Stimulated activated CD8-positive, alpha-beta memory T cell treated with anti-CD3 and anti-CD28 coated beads, Interleukin-4, amount 100 ng/mL, for 48 hours (primary cell): ENCODE results near the gene SFXN1.

ENCODE experiments used
- DNase-seq: peaks from one replicate; pipeline ENCODE4 v3.0.0-alpha.2; 2020

SFXN1 gene

DNA sequence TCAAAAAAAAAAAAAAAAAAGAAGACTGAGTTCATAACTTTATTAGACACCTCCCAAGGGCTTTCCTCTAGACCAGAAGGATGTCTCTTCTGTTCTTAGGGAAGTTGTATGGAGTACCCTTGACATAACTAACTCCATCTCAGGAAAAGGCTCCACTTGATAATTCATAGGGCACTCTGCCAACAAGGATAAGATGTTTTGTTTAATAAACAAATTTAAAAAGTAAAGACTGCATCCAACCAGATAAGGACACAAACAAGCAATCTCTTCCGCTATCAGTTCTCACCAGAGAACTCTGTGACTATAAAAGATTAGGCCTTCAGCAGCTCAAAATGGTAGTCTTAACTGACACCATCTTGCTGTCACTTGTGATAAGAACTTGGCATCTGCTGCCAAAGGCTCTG is 65.8 kb downstream of the SFXN1 start:
- DNase-seq: no peak

DNA sequence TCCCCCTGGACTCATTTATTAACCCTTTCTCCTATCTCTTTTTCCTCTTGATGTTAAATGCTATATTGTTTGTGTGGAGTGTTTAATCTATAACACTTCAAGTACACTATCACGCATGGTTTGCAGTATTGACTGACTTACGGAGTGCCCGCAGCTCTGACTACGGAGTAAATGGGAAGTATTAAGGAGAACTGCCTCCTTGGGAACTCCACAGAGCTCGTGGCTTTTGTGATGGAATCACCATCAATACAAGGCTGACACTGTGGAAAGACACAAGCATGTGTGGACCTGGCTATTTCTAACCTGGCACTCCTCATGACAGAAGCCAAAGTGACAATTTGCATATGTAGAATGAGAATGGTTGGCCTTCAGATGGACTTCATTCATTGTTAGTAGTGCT is 66.2 kb downstream of the SFXN1 start:
- DNase-seq: no peak

DNA sequence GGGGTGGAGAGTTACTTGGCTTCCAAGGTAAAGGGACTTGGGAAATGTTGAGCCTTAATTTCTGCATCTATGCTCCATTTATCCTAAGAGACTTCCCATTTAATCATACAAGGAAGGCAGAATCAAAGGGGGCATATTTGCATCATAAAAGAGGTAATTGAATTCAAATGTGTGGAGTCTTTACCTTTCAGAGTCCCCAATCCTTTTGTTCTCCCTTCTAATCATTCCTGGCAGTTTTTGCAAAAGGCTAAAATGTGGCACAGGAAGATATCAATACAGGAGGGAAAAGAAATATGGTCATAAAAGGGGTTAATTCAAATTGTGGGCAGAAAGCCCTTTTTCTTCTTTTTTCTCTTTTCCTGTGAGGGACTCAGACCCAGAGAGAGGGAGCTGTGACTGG is 69.5 kb downstream of the SFXN1 start:
- DNase-seq: no peak

DNA sequence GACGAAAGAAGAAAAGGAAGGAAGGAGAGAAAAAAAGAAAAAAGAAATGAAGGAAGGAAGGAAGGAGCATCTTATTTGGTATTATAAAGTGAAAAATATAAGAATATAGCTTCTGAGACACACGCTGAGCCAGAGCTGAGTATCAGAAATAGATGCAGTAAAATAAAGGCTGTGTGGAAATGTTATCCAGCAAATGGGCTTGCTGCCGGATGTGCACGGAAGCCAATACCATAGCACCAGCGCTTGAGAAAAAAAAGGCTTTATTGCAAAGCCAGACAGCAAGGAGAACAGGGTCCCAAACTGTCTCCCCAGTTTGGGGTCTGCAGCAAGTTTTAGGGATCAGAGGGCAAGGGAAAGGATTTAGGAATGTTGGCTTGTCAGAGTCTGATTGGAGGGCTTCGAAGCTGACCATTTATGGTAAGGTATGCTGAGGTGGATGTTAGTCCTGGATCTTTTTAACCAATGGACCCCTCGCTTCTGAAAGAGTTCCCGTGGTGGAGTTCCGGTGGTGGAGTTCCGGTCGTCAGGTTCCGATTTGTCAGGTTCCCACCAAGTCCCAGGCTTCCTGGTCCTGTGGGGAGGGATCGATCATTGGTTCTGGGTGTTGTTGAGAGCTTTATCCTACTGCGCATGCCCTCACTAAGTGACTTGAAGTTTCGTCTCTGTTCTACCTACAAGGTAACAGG is 70.4 kb downstream of the SFXN1 start:
- no peak for DNase-seq

DNA sequence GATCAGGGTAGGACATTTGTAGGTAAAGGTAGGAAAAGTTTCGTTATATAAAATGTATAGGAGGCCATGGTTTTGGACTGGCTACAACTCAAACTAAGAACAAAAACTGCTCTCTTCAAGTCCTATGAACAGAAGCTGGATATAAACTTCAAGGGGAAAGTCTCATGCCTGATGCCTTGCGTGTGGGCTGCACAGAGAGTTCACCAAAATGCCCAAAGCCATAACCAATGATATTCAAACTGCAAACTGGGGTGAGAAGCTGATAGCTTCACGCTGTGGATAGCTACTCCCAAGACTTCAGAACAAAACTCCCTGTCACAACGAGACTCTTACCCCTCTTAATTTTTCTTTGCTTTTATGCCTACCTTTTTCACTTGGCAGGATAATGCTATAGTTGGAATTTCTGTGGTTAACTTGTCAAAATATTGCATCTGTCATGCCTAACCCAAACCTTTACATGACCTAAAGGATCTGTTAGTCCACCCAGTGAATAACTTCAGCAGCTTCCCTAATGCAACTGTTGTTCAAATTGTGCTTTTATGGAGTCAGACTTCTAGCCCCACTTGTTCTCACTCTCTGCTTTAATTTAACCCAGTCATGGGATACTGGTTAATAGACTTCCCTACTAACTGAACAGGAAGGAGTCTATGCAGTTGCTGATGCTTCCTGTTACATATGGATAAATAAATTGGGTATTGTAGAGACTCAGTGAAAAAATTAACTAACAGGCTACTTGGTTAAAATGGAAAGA is 71.9 kb downstream of the SFXN1 start:
- DNase-seq: no peak

DNA sequence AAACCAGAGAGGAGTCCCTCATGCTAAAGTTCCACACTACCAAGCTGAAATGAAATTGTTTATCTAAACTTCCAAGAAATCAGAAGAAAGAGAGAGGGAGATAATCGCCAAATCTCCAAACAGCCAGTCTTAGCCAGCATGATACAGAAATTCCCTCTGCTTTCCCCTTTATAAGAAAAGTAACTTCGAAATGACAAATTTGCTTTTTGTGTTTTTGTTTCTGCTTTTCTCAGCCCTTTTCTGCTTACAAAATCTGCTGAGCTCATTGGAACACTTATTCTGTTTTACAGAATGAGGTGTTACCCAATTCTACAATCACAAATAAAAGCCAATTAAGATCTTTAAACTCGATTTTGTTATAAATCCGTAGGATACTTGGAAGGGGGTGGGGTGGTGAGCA is 72.9 kb downstream of the SFXN1 start:
- DNase-seq: no peak

DNA sequence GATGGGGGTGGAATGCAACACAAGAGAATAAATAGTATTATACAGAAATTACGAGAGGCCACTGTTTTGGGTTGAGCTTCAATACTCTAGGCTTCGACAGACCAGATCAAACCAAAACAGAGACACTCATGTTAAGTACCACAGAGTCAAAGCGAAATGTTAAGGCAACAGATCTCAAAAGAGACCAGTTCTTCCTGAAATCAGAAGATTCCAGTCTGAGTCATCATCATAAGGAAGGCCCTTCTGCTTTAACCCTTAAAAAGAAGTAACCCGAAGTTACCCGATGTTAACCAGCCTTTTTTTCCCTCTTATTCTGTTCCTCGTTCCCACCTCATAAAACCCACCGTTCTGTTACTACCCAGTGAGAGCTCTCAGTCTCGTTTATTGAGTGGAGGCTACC is 75.9 kb downstream of the SFXN1 start:
- DNase-seq: no peak

DNA sequence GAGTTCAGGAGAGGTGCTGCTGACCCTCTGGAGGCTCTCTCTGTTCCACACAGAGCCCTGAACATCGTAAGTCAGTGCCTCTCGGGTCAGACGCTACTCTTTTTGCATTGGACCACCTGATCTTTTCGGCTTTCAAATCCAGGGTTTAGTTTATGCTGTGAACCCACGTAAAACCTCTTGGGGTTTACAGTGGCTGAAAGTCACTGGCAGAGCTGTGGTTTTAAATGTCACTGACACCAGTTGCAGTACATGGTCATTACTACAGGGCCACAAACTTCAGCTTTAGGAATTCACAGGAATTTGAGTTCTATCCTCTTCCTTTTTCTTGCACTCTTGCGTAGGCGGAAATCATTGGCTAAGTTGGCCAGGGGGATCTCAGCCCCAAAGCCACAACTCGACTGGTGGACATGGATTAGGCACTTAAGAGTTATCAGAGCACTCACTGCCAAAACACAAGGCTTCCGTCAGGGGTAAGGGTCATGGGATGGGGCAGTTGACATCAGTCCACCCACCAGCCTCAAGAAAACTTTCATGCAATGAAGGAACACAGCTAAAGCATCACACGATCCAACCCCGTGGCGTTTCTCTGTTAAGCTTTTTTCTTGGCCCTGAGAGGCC is 76.9 kb downstream of the SFXN1 start:
- no peak for DNase-seq

DNA sequence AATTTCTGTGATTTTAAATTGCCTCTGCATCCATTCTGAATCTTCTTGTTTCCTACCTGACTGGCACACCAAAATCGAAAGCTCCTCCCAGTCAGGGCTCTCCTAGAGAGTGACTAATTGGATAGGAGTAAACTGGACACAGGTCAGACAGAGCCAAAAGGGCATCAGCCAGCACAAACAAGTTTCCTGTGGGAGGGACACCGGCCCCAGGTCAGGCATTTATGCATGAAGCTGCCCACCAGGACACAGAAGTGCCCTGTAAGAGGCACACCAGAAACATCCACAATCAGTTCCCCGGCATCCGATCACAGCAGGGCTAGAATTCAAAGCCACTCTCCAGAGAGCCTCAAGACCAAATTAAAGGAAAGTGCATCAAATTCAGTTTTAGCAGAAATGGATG is 78.4 kb downstream of the SFXN1 start:
- DNase-seq: no peak

DNA sequence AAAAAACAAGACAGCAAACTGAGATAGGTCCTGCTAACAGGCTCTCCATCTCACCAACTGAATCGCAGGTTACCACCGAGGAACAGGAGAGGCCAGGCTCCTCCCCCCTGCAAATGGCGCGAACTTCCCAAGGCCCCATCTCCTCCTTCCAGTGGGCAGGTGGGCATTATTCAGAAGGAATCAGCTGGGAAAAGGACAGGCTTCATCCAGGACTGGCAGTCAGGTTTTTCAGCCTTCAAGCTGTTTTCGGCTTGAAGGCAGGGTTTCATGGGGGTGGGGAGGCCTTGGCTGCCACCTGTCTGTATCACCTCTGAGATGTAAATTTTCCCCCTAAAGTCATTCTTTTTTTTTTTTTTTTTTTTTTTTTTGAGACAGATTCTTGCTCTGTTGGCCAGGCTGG is 79.4 kb downstream of the SFXN1 start:
- no peak for DNase-seq

DNA sequence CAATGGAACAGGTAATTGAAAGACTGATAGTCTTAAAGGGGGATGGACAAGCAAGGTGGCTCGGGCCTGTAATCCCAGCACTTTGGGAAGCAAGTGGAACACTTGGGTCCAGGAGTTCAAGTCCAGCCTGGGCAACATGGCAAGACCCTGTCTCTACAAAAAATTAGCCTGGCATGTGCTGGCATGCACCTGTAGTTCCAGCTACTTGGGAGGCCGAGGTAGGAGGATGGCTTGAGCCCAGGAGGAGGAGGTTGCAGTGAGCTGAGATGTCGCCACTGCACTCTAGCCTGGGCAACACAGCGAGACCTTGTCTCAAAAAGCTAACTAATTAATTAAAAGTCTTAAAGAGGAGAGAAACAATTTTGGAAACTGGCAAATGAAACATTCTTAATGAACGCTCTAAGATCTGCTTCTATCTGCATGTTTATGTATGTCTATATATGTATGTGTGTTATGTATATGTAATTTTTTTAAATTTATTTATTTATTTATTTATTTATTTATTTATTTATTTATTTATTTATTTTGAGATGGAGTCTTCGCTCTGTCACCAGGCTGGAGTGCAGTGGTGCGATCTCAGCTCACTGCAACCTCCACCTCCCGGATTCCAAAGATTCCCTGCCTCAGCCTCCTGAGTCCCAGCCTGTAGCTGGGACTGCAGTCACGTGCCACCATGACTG is 80.6 kb downstream of the SFXN1 start:
- no peak for DNase-seq

DNA sequence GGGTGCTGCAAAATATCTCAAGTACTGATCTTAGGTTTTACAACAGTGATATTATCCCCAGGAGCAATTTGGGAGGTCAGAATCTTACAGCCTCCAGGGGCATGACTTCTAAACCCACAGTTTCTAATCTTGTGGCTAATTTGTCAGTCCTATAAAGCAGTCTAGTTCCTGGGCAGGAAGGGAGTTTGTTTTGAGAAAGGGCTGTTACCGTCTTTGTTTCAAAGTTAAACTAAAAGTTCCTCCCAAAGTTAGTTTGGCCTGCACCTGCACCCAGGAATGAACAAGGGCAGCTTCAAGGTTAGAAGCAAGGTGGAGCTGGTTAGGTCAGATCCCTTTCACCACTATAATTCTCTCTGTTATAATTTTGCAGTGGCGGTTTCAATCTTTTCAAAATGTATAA is 81.7 kb downstream of the SFXN1 start:
- no peak for DNase-seq

DNA sequence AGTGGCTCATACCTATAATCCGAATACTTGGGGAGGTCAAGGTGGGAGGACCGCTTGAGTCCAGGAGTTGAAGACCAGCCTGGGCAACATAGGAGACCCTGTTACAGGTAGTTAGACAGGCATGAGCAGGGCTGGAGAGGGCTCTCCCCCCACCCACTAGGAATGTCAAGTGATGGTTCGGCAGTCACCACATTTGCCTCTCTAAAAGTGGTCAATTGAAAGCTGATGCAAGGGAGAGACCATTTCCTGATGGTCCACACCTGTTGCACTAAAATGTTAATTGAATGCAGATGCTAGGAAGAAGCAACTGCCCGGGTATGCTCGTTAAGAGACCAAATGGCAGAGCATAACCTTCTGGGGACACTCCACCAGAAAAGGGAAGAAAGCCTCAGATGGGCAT is 82.7 kb downstream of the SFXN1 start:
- no peak for DNase-seq

DNA sequence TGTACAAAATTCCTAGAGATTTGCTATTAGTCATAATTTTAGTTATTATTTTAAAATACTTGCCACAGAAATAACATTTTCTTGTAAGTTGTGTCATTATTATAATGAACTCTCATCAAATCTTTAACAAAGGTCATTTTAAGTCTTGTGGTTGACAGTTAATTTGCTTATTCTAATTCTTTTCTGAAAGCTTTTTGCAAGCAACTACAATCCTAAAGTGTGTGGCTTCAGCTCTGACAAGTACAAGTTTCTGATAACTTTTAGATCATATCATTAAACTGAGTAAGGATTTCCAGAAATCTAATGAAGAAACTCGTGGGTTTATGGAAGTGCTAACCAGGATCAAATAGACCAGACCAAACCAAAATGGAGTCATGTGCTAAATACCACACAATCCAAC is 86.4 kb downstream of the SFXN1 start:
- DNase-seq: no peak

DNA sequence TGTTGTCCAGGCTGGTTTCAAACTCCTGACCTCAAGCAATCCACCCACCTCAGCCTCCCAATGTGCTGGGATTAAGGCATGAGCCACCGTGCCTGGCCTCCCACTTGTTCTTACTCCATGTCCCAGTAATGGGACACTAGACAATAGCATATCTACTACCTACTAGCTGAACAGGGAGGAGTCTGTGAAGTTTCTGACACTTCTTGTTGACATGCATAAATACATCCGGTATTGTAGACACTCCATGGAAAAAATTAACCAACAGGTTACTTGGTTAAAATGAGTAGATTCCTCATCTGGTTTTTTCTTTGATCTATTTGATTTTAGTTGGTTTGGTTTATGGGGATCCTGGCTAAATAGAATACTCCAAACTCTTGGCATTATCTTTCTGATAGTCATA is 88.3 kb downstream of the SFXN1 start:
- no peak for DNase-seq

DNA sequence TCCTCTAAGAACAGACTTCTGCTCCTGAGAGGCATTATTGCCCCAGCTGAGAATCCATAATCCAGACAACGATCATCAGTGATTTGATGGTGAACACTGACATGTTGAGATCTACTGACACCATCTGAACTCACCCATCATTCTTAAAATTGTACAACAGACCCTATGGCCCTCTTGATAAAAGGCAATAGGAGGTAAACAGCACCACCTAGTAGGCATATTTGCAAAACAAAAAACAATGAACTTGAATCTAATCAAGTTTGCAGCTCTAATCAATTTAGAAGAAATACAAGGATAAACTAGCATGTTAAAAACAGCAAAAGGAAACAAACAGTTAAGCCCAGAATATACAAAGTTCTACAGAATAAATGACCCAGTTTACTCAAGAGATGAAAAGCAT is 89.6 kb downstream of the SFXN1 start:
- no peak for DNase-seq

DNA sequence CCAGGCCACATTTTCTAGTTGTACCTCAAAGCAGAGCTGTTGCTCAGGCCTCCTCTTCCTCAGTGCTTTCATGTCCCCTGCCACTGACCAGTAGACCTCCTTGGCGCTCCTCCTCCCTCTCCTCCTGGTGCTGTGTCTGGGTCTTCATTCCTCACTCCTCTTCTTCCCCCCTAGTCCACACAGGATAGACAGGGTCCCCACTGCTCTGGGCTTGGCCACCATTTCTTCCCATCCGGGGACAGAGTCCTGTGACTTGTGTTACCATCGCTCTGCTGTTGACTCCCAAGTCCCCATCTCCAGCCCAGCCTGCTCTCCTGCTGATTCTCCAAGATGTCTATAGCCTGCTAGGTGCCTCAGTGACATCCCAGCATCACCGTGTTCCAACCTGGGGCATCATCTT is 91.3 kb downstream of the SFXN1 start:
- DNase-seq: no peak

DNA sequence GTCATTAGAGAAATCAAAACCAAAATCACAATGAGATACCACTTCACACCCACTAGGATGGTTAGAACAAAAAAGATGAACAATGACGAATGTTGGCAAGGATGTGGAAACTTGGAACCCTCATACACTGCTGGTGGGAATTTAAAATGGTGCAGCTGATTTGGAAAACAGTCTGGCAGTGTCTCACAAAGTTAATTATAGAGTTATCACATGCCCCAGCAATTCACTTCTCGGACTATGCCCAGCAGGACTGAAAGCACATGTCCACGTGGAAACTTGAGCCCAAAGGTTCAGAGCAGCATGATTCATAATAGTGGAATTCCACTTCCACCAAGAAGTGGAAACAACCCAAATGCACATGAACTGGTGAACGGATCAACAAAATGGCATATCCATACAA is 94.5 kb downstream of the SFXN1 start:
- no peak for DNase-seq

DNA sequence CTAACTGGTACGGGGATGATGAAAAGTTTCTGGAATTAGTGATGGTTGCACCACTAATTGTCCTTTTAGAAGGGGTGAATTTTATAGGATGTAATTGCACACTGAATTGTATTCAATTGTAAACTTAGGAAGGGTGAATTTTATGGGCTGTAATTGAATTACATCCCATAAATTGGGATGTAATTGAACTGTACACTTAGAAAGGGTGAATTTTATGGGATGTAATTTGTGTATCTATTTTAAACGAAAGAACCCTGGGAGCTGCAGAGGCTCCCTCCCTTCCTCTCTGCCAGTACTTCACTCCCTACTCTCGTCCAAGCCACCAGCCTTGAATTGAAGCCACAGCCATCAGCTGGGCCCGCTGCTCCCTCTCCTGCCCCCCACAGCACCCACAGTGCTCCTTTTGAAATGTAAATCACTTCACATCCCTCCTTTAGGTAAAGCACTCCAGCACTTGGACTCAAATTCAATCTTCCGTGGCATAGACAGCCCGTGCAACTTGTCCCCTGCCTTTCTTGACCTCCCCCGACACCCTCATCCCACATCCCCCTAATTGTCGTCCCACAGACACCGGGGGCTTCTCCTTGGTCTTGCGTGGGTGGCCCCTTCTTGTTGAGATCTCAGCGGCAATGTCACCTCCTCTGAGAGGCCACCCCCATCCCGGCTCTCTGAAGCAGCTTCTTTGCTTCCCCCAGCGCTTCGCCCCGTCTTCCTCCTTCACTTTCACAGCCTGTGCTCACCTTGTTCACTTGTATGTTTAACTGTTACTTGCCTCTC is 95.3 kb downstream of the SFXN1 start:
- no peak for DNase-seq

DNA sequence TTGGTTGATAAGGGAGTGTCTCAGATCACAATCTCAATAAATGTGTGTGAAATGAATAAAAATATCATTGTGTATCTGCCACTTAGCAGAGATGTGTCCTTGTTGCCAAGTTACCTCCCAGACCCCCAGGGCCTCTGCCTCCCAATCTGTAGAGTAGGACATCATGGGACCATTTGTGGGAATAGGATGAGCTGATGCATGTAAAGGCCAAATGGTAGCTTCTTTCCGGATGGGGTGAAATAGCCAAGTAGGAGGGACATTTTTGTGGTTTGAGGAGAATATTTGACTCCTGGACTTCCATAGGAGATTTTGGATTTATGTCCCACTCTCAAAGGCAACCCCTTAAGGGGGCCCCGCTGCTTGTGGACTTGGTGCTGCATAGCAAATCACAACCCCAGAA is 96.9 kb downstream of the SFXN1 start:
- no peak for DNase-seq

DNA sequence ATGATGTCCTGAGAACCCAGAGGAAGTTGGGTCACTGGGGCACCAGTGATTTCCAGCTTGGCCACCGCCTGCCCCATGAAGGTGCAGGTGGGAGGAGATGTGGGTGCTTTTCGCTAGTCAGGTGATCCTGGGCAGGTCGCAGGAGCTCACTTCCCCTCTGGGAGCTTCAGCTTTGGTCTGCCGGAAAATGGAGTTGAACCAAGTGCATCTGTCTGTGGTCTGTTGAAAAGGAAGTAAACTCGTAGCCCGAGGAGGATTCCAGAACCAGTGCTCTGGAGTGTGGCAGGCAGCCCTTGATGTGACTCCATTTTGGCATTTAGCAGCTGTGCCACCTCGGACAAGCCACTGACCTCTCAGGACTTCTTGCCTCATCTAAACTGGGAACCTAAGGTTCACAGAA is 97.7 kb downstream of the SFXN1 start:
- DNase-seq: no peak

DNA sequence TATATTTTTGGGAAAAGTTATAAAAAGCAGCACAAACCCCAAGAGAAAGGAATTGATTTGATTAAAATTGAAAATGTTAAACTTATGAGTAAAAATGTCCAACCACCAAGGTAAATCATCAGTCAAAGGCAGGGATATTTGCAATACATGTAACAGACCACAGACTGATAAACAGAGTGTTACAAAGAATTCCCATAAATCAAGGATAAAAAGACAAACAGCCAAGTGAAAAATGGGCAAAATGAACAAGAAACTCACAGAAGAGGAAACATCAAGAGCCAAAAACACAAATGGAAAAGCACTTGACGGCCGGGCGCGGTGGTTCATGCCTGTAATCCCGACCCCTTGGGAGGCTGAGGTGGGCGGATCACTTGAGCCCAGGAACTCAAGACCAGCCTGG is 98.2 kb downstream of the SFXN1 start:
- DNase-seq: no peak
